ENCODE measurements around the gene CDC73.

The CDC73 gene

GRCh38 chr1:193301746-193302145, 179.9 kb downstream of the CDC73 start:
- Histone ChIP-seq H3K27ac (ENCODE audit: low read length) (no peak overlapping the region), H3K27me3 (ENCODE audit: low read depth, low read length) (no peaks in the 10 kb centered on the region), H3K9ac (ENCODE audit: low read length) (no peak overlapping the region), H3K4me1 (ENCODE audit: low read length) (peaks cover 8% of the 10 kb centered on the region; the same call in 1 of the 2 replicates), H2AFZ (ENCODE audit: low read depth, low read length) (no peak overlapping the region), H3K4me3 (ENCODE audit: low read length) (no peak overlapping the region), H3K9me3 (ENCODE audit: insufficient read depth, low read length) (0 out of 2 replicates have a peak, but pooled peaks cover 3% of the 10 kb centered on the region), H3K79me2 (ENCODE audit: low read length) (no peaks in the 10 kb centered on the region), H3K36me3 (replicated peaks; ENCODE audit: low read depth, low read length) (no peaks in the 10 kb centered on the region), H3K4me2 (ENCODE audit: low read length) (no peak overlapping the region), H4K20me1 (ENCODE audit: insufficient read depth, low read length) (no peaks in the 10 kb centered on the region)
- TF ChIP-seq CTCF (IDR thresholded peaks at IDR 0.05; ENCODE audit: low read depth, low read length) (no peak), EZH2phosphoT487 (IDR thresholded peaks at IDR 0.05; ENCODE audit: low read depth) (no peak)

DNA sequence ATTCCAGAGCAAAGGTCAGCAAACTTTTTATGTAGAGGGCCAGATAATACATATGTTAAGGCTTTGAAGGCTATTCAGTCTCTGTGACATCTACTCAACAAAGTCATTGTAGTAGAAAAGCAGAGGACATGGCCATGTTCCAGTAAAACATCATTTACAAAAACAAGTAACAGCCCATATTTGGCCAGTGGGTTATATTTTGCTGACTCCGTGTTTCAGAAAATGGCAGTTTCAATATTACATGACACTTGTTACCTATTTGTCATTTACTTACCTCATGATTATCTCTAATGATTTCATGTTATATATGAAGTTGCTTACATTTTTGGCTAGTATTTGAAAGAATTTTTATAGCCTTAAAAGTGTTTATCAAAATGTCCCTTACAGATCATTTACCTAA, 182.0 kb downstream of the CDC73 start:
- no peak overlapping the region for H3K27ac ChIP-seq (ENCODE audit: low read length)
- no peak overlapping the region for H3K9ac ChIP-seq (ENCODE audit: low read length)
- H3K27me3 ChIP-seq (ENCODE audit: low read depth, low read length): no peaks in the 10 kb centered on the region
- TF ChIP-seq EZH2phosphoT487 (IDR thresholded peaks at IDR 0.05; ENCODE audit: low read depth) (no peak), CTCF (IDR thresholded peaks at IDR 0.05; ENCODE audit: low read depth, low read length) (no peak)
- H2AFZ ChIP-seq (ENCODE audit: low read depth, low read length): no peak overlapping the region
- H3K79me2 ChIP-seq (ENCODE audit: low read length): no peaks in the 10 kb centered on the region
- H3K4me1 ChIP-seq (ENCODE audit: low read length): peaks cover 8% of the 10 kb centered on the region; the same call in 1 of the 2 replicates
- H3K4me2 ChIP-seq (ENCODE audit: low read length): no peak overlapping the region
- H4K20me1 ChIP-seq (ENCODE audit: insufficient read depth, low read length): no peaks in the 10 kb centered on the region
- H3K4me3 ChIP-seq (ENCODE audit: low read length): no peak overlapping the region
- no peaks in the 10 kb centered on the region for H3K36me3 ChIP-seq (replicated peaks; ENCODE audit: low read depth, low read length)
- H3K9me3 ChIP-seq (ENCODE audit: insufficient read depth, low read length): no peaks in the 10 kb centered on the region

Data from OCI-LY3 (cell line).